NCI-H2196 (cell line): ENCODE data around the gene NTM.
"Not testable (repeated sequence)": the region's sequence is repeated elsewhere in the genome, so short reads cannot be mapped to it uniquely, and the experiment has no call there.

Experiments
- DNase-seq: peaks from one replicate; lab custom pipeline; 2025; ENCODE audit not compliant: unreplicated experiment; lab: John Stamatoyannopoulos, UW

The NTM gene

DNA sequence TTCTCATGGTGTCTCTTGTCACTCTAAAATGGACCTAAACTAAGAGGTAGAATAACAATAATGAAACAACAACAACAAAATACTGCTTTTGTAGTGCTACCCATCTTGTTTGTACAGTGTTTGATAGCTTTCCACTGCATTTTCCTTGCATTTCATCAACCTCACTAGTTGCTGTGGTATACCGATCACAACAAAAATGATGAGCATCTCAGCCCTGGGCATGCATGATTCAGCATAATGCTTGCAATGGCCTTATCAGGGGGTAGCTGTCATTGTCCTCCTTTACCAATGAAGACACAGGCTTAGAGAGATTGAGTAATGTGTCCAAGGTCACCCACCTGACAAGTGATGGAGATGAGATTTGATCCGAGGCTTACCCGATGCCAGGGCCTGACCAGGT, 682.5 kb downstream of the NTM start:
- no peak for DNase-seq

DNA sequence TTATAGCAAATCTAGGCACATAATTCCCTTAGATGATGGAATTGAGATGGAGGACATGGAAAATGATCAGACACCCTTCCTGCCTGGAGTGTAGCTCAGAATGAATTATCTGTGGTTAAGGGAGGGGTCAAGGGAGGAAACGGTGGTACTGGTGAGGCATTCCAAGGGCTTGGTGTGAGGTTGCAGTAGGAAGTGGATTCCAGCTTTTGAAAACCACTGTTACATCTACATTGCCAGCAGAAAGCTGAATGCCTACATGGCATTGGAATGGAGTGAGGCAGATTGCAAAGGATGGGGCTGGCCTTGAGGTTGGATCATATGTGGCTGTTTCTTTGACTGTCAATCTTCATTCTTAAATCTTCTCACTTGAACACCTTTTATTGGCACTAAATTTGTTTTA, 684.4 kb downstream of the NTM start:
- DNase-seq, result no peak

DNA sequence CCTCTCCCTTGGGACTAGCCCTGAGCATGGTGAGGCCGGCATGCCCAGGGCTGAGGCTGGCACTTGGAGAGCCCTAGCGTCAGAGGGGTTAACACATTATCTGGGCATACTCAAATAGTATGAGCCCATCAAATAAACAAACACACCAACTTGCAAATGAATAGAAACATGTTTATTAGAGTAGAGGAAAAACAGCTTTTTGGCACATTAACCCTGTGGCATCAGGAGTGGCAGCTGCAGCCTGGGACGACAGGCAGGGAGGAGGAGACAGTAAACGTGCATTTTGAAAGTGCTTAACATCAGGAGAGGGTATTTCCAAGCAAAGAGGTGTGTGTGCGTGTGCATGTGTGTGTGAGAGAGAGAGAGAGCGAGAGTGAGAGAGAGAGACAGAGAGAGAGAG, 684.9 kb downstream of the NTM start:
- no peak for DNase-seq

DNA sequence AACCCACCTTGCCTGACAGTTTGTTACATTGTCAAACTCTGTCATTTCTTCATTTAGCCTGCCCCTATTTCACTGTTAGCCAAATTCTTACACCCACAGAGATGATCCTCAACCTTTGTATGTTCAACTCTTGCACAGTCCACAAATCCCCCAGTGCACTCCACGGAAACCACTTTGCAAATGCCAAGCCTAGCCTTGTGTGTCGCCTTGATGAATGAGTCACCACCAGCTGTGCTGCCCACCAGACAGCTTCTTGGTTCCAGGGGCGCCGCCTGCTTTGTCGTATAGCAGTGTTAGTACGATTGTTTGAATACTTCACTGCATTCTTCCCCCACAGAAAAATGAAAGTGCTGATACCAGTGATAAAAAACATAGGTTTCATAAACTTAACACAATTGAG, 686.3 kb downstream of the NTM start:
- no peak for DNase-seq

DNA sequence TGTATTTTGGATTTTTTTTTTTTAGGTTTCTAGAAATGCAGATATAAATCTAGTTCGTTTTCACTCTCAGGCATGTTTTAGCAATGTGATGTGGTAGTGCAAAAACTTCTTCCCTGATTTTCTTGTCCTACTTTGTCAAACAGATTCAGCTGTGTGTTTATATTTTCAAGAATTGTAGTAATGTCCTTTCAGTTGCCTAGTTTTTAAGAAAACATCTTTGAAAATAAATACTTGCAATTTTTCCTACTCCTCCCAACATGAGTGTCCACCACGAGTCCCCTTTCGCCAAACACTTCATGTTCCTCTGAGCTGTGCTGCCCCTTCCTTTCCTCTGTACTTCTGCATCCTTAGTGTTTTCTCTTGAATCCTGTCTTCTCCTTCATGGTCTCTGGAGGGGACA, 686.9 kb downstream of the NTM start:
- DNase-seq, result no peak

DNA sequence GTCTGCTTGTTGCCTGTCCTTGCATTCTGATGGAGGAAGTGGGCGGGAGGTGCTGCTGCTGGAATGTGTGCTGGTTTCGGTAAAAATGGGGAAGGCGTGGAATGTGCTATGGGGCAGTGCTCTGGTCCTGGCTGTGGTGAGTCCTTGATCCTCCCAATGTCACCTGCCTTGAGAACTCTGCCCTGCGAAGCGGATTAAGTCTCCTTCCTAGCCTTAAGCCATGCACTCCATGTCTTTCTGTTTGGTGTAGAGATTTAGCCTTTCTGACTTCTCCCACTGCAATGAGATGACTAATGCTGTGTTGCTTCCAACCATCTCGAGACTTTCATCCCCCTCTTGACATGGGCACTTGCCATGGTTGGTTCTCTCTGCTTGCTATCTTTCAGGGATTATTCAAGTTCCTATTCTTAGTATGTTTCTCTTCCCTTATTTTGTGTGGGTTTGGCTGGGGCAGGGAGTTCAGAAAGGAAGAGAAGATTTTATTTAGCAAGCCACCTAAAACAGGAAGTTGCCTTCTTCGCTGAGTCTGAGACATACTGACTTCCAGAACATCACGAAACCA, 687.9 kb downstream of the NTM start:
- DNase-seq, result no peak

DNA sequence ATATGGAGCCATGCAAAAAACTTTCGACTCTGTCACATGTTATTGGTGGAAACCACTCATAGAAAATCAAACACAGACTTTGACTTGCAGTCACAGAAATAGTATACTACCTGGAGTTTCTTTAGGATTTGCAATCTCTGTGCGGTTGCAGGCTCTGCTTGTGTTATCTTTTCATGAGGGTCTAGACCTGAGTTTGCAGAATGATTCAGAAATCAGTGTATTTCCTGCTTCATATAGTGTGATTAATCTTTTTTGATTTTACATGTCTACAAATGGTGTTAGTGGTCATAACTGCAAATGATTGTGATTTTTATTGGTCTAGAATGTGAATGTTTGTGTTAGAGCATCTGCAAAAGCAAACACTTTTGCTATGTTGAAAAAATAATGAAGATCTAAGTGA, 690.2 kb downstream of the NTM start:
- DNase-seq, result no peak

DNA sequence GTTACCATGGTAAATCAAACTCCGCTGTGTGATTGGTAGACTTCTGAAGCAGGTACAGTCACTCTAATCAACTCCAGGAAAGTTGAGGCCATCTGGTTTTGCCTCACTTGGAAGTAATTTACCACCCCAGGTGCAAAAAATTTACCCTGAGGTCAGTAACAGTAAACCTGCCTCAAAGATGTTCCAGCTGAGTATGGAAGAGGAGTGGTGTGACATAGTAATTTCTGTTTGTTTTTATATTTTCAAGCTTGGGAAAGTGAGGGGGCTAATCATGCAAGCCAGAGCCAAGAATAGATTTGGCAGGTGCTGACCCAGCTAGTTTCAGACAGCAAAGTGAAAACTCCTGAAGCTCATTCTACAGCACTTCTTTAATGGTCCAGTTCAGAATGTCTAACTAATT, 691.6 kb downstream of the NTM start:
- DNase-seq, result no peak

DNA sequence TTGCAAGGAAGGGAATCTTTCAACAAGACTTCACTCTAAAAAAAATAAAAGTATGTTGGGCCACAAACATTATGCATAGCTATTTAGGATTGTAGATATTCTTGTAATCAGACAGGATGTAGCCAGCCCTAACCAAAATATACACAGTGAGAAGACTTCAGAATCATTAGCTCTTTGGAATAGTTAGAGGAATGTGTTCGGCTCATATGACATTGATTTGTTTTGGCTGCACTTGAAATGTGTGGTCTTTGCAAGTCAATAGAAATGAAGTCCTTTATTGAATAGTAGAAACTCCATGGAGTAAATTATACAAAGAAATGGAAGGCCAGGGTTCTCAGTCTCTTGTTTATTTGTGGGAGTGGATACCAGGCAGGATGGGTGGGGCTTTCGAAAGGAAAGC, 692.1 kb downstream of the NTM start:
- DNase-seq, result no peak

DNA sequence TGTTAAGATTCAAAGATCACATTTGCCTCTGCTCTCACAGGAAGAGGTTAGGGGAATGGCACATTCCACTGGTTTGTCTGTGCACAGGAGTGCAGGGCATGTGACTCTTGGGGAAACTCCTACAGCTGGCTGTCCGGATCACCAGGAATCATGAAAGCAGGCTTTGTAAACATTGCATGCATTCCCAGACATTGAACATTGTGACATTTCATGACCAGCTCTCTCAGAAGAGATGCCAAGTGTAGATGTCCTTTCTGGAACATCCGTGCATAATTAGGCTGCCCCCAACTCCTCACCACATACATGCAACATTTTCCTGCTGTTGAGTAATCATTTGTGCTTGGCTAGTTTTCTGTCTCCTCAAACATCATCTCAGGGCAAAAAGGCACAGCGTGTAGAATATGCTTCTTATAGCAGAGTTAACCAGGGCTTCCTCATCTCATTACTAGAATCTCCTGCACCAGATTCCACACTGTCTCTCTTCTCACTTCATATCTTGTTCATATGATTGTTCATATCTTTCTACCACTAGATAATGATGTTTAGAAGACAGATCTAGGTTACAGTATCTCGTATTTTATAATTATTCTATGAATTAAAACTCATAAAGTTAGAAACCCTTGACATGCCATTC, 694.7 kb downstream of the NTM start:
- no peak for DNase-seq

DNA sequence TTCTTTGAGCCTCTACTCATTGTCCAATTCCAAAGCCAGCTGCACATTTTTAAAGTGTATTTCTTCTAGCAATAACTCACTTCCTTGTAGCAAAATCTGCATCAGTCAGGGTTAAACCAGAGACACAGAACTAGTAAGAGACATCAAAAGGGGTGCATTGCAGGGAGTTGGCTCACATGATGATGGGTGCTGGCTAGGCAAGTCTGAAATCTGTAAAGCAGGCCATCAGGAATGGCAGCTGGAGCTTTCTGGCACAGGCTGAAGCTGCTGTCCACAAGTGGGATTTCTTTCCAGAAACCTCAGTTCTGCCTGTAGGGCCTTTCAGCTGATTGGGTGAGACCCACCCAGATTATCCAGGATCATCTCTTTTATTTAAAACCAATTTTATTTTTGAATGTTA, 698.1 kb downstream of the NTM start:
- DNase-seq, result no peak

DNA sequence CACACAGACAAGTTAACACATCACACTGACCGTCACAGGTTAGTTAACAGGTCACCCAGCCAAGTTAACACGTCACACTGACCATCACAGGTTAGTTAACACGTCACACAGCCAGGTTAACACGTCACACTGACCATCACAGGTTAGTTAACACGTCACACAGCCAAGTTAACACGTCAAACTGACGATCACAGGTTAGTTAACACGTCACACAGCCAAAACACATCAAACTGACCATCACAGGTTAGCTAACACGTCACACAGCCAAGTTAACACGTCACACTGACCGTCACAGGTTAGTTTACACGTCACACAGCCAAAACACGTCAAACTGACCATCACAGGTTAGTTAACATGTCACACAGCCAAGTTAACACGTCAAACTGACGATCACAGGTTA, 699.2 kb downstream of the NTM start:
- not testable (repeated sequence) for DNase-seq

DNA sequence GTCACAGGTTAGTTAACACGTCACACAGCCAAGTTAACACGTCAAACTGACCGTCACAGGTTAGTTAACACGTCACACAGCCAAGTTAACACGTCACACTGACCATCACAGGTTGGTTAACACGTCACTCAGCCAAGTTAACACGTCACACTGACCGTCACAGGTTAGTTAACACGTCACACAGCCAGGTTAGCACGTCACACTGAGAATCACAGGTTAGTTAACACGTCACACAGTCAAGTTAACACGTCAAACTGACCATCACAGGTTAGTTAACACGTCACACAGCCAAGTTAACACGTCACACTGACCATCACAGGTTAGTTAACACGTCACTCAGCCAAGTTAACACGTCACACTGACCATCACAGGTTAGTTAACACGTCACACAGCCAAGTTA, 700.5 kb downstream of the NTM start:
- not testable (repeated sequence) for DNase-seq

DNA sequence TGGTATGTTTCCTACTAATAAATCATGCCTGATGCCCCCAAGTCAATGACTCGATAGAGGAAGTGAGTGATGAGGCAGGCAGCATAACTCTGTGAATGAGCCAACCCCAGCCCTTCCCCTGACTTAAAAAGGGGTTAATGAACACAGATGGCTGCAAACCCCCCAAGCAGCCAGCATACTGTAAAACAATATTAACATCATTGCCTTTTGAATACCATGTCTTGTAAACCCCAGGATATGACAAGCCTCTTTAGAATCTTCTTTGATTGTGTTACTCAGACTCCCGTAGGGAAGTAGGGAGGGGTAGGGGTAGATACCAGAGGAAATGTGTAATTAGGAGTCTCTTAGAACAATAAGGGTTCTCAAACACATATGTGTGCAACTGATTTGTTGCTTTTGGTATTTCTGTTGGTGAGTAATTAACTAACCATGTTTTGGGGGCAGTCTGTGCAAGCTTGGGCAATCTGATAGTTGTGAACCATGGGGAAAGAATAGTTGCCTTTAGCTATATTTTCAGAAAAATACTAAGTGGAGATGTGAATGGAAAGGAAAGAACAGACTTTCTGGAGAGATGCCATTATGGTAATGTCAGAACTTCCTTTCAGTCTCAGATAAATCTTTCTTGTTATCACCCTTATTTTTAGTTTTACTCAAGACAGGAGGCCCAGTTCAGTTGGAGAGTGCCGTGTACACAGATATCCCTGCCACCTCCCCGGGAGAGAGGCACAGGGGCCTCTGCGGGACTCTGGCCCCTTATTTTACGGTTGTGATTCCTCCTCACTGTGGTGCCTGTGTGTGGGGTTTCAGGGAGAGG, 701.8 kb downstream of the NTM start:
- DNase-seq, result no peak

DNA sequence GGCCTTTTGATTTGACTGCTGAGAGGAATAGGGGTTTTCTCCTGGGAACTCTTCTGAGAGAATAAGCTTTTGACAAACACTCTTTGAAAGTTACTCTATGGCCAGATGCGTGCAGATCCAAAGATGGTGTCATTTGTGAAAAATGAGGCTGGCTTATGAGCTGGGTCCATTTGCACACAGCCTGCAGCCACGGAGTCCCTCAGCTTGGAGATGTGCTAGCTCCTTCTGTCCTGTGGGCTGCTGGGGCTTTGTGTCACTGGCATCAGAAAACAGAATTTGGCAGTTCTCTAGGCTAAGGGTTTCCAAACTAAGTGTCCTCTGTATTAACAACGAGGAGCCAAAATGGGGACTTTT, 702.4 kb downstream of the NTM start:
- no peak for DNase-seq

DNA sequence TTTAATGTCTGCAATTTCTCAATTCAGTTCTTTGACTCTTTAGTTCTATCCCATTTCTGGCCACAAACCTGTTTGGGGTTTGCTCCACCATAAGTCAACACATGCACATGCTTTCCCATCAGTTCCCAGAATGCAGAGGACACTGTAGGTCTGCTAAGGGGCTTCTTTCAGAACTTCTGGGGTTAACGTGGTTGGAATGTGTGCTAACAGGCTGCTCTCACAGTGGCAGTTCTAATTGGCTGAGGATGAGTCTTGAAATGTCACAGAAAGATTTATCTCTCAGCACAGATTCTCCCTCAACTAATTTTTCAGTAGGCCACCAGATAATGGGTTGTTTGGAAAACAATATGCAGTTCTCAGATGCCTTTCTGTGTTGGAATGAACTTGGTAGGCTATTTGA, 703.4 kb downstream of the NTM start:
- DNase-seq, result no peak

DNA sequence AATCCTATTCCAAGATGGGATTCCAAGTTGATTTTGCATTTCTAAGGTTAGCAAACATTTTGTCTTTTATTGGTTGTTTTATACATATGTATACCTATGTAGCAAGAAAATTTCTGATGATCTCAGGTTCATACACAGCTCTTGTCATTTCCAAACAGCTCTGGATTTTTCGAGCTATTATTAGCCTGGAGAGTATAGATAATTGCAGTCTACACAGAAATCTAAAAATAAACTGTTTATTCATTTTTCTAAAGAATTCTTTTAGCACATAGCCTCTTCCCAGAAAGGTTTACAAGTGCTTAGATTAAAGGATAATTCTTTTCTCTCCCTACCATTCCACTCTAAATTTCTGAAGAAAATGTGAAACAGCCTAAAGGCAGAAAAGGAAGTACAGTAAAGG, 705.0 kb downstream of the NTM start:
- no peak for DNase-seq

DNA sequence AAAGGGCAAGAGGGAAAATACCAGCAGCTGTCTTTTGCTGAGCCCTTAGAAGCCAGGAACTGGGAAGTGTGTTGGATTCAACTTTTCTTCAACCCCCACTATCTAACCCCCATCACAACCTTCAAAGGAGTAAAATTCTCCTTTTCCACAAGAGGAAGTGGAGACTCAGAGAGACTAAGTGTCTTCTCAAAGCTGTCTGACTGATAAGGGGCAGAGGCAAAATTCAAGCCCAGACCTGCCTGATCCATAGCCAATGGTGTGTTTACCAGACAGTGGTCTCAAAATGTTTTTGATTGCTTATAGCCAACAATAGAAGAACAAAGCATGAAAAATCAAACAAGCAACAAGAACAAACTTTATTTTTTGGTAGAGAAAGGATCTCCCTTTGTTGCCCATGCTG, 707.0 kb downstream of the NTM start:
- no peak for DNase-seq

DNA sequence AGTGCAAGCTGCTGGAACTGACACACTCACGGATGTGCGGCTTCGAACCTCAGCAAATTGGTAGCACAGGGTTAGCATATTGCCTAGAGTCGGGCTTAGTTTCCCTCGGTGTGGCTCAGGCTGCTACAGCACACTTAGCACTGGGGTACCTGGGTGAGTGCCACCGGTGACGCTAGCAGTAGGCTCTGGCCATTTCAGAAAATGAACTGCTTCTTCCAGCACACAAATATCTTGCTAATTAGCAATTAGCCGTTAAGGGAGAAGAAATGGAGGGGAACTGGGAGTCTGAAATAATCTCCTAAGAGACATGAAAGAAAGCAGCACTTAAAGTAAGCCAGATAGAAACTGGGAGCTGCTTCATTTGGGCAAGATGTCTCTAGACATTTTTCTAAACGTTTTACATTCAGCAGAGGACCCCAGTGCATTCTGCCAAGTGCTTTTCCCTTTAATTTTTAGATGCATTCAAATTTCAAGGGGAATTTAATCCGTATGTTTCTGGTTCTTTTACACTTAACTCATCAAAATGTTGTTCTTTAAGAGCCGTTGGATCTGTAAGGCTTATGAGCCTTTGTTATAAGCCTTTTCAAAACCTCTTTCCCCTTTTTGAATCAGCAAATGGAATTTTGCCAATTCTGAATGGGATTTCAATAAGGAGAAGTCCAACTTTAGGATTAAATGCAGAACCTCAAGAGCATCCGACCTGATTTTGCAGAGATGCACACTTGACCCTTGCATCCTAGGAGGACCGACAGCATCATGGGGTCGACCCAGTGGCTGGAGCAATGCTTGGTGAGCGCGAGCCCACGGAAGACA, 708.1 kb downstream of the NTM start:
- DNase-seq, result no peak

DNA sequence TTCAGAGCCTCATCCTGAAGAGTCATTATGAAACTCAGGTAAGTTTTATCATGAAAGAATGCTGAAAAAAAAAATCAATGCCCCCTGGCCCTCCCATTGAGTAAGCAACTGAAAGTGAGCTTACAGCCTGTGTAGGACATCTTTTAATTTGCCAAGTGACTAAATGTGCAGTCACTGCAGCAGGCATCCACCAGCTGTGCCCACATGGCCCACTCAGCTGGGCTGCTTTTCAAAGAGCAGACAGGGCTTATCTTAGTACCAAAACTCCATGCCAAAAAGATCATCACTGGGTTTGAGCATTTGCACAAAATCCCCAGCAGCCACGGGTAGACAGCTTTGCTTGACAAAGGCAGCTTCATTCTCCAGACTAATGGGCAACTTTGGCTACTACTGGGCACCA, 709.7 kb downstream of the NTM start:
- DNase-seq, result no peak

DNA sequence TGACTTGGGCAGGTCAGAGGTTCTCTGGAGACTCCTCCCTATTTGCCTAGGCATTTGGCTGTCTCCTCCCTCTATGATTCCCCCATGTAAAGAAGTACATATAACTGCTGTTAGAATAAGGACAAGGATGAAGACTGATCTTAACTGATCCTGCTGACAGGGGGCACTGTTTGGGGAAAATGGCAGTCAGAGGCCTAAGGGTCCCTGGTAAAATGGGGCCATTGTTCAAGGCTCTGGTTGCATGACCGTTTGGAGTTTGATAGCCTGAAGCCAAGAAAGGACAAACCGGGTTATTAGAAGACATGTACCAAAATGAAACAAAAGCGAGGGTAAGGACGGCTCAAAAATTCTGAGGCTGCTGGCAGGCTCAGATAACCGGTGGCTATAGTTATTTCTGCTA, 712.2 kb downstream of the NTM start:
- DNase-seq, result no peak

DNA sequence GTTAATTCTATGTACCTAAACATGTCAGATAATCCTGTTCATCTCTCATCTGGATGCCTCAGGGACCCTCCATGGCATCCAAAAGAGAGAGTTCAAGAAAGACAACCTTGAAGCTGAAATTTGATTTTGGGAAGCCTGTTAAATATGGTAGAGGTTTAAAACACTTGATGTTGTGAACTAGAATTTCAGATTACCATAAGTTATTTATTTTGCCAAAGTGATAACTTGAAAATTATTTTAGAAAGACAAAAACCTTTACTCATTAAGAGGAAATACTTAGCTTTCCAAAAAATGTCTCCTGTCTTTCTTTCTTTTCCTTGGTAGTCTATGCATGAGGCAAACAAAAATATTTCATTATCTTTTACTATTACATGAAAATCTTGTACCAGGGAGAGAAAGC, 714.0 kb downstream of the NTM start:
- DNase-seq, result no peak
